ENCODE measurements around the gene ARHGEF4.

The ARHGEF4 gene

GRCh38 chr2:130839011-130839780, 2.5 kb downstream of the ARHGEF4 start:
- TF ChIP-seq CTCF (IDR thresholded peaks at IDR 0.05), result no peak

GRCh38 chr2:130840506-130840905, 3.8 kb downstream of the ARHGEF4 start:
- no peak for TF ChIP-seq CTCF (IDR thresholded peaks at IDR 0.05)

DNA sequence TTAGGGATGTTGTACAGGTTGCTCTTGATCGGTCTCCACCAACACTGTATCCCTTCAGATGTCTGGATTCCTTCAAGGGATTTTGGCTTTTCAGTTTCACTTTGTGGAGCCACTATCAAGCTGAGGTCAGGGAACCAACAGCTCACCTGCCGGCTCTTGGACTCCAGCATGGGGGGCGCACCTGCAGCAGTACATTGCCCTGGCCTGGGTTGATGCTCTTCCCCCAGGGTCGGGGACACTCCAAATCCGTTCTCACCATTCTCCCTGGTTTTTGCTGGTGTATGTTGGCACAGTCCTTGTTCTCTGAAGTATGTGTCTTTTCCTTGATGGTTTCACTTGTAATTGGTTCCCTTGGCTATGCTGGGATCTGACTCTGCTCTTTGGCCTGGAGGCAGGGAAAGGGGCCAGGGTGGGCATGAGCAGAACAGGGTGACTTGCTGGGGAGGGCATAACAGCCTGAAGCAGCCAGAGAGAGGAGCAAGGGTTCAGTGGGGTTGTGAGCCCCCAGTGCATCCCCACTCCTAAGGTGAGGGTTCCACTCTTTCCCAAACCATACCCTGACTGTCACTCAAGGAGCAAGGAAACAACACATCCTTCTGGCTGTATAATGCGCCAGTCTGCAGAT, 5.1 kb downstream of the ARHGEF4 start:
- no peak for TF ChIP-seq CTCF (IDR thresholded peaks at IDR 0.05)

DNA sequence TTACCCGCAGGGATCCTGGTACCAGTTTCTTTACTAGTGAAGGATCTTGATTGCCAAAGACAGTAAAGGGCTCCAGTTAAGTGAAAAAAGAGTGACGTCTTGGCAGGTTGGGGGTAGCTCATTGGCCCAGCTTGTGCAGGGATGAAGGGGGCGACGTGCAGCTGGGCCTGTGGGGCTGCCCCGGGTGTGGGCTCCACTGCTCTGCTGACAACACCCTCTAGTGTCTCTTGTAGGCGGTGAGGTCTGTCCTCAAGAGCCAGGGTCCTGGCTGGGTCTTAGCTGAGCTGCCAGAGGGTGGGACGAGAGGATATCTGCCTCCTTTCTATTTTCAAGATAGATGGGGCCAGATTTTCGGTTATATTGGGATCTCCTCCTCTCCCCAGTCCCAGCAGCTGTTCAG, 6.1 kb downstream of the ARHGEF4 start:
- TF ChIP-seq CTCF (IDR thresholded peaks at IDR 0.05), result no peak

DNA sequence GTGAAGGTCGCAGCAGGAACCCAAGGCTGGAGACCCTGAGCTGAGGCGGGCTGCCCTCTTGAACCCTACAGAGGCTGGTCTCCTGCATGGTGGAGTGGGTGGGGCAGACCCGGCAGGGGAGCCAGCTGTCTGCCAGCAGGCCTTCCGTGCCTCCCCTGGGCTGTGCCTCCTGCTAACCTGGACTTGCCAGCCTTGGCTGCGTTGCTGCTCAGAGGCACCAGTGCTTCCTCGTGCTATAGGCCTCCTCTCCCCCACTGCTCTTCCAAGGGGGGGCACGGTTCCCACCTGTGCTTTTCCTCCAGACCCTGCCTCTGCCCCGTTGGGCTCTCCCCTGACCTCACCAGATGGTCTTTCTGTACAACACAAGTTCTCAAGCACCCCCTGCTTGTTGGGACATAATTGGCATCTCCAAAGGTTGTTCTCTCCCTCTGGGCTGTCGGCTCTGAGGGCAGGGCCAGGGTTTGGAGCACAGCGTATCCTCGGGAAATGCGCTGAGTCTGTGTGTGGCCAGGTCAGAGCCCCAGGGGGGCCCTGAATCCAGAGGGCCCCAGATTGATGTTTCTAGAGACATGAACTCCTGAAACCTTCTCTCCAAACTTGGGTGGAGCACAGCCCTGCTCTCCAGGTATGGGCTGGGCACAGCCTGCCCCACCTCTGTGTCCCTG, 6.7 kb downstream of the ARHGEF4 start:
- no peak for TF ChIP-seq CTCF (IDR thresholded peaks at IDR 0.05)

GRCh38 chr2:130844161-130844560, 7.4 kb downstream of the ARHGEF4 start:
- TF ChIP-seq CTCF (IDR thresholded peaks at IDR 0.05), result no peak

- no peak for TF ChIP-seq CTCF (IDR thresholded peaks at IDR 0.05)
These were observed 8.9 kb downstream of the ARHGEF4 start for GRCh38 chr2:130845505-130846085.

Data from LNCAP (cell line).